Right forelimb (tissue), 1 donor: ENCODE results near the gene TEAD3.
"Not testable (repeated sequence)": the region's sequence is repeated elsewhere in the genome, so short reads cannot be mapped to it uniquely, and the experiment has no call there.

ENCODE experiments used
- DNase-seq: peaks from one replicate; pipeline ENCODE4 v3.0.0-alpha.2; 2018

TEAD3 gene

GRCh38 chr6:35496841-35497570 is at the start of gene TEAD3:
TEAD3 (minus strand) TSS chr6:35497079.
- DNase-seq, result peak; percentile 88

GRCh38 chr6:35544769-35545361 is 48.0 kb upstream of the TEAD3 start:
- no peak for DNase-seq

GRCh38 chr6:35543459-35544193 is 46.7 kb upstream of the TEAD3 start:
- DNase-seq, result no peak

- DNase-seq, result no peak
Measured at GRCh38 chr6:35541836-35542235, 45.0 kb upstream of the TEAD3 start.

- DNase-seq, result no peak
Measured at GRCh38 chr6:35539223-35539622, 42.3 kb upstream of the TEAD3 start.

GRCh38 chr6:35535847-35536246 is 39.0 kb upstream of the TEAD3 start:
- not testable (repeated sequence) for DNase-seq

- peak; percentile 59 for DNase-seq
Measured at GRCh38 chr6:35534407-35535170, 37.7 kb upstream of the TEAD3 start.

GRCh38 chr6:35533981-35534380 is 37.1 kb upstream of the TEAD3 start:
- DNase-seq, result no peak

- DNase-seq, result no peak
Measured at GRCh38 chr6:35532126-35532525, 35.2 kb upstream of the TEAD3 start.

GRCh38 chr6:35524380-35525020 is 27.6 kb upstream of the TEAD3 start:
- DNase-seq, result no peak

- DNase-seq, result peak; percentile 86
Measured at GRCh38 chr6:35522660-35523658, 26.1 kb upstream of the TEAD3 start.

GRCh38 chr6:35522151-35522550 is 25.3 kb upstream of the TEAD3 start:
- DNase-seq, result no peak

- DNase-seq, result no peak
Measured at GRCh38 chr6:35521235-35521634, 24.4 kb upstream of the TEAD3 start.

GRCh38 chr6:35519313-35520015 is 22.6 kb upstream of the TEAD3 start:
- no peak for DNase-seq

GRCh38 chr6:35518566-35519312 is 21.9 kb upstream of the TEAD3 start:
- DNase-seq, result no peak

- DNase-seq, result not testable (repeated sequence)
Measured at GRCh38 chr6:35517978-35518377, 21.1 kb upstream of the TEAD3 start.

GRCh38 chr6:35516712-35517111 is 19.8 kb upstream of the TEAD3 start:
- DNase-seq, result no peak

- DNase-seq, result not testable (repeated sequence)
Measured at GRCh38 chr6:35515939-35516338, 19.1 kb upstream of the TEAD3 start.

GRCh38 chr6:35514587-35514986 is 17.7 kb upstream of the TEAD3 start:
- DNase-seq, result no peak

GRCh38 chr6:35512740-35513139 is 15.9 kb upstream of the TEAD3 start, which contains the start of gene TULP1:
TULP1 (minus strand) TSS chr6:35512896; CDS start chr6:35512858, 38 bp downstream.
- DNase-seq, result no peak
